GM21447 (cell line): ENCODE results near the gene SDC3.
"Not testable (repeated sequence)": the region's sequence is repeated elsewhere in the genome, so short reads cannot be mapped to it uniquely, and the experiment has no call there.

ENCODE experiments used
- ATAC-seq: cut with Tn5 transposase; IDR thresholded peaks from one replicate; pipeline ENCODE4 v1.9.1; 2021; ENCODE audit not compliant: unreplicated experiment

The SDC3 gene

GRCh38 chr1:30877205-30877912 lies 31.2 kb downstream of the SDC3 start:
- no peak for ATAC-seq

- no peak for ATAC-seq
Measured at GRCh38 chr1:30876451-30877204, 31.9 kb downstream of the SDC3 start.

GRCh38 chr1:30875916-30876315 lies 32.6 kb downstream of the SDC3 start:
- ATAC-seq = no peak

- ATAC-seq = no peak
Measured at GRCh38 chr1:30875197-30875596, 33.4 kb downstream of the SDC3 start.

GRCh38 chr1:30874176-30874575 lies 34.4 kb downstream of the SDC3 start:
- no peak for ATAC-seq

- ATAC-seq = no peak
Measured at GRCh38 chr1:30872948-30873263, 35.7 kb downstream of the SDC3 start.

GRCh38 chr1:30872033-30872947 lies 36.3 kb downstream of the SDC3 start:
- no peak for ATAC-seq

- no peak for ATAC-seq
Measured at GRCh38 chr1:30871276-30871871, 37.2 kb downstream of the SDC3 start.

GRCh38 chr1:30870656-30871055 lies 37.9 kb downstream of the SDC3 start:
- no peak for ATAC-seq

GRCh38 chr1:30870035-30870434 lies 38.5 kb downstream of the SDC3 start:
- ATAC-seq = no peak

GRCh38 chr1:30868833-30869435 lies 39.6 kb downstream of the SDC3 start:
- ATAC-seq = peak; percentile 53

- ATAC-seq = not testable (repeated sequence)
Measured at GRCh38 chr1:30868057-30868456, 40.5 kb downstream of the SDC3 start.

GRCh38 chr1:30867537-30867936 lies 41.0 kb downstream of the SDC3 start:
- ATAC-seq = no peak

GRCh38 chr1:30866594-30866993 lies 42.0 kb downstream of the SDC3 start:
- ATAC-seq = no peak

- ATAC-seq = no peak
Measured at GRCh38 chr1:30864681-30865080, 43.9 kb downstream of the SDC3 start.

GRCh38 chr1:30863858-30864604 lies 44.5 kb downstream of the SDC3 start:
- ATAC-seq = no peak

GRCh38 chr1:30860320-30860652 lies 48.3 kb downstream of the SDC3 start:
- no peak for ATAC-seq

GRCh38 chr1:30857964-30858363 lies 50.6 kb downstream of the SDC3 start:
- no peak for ATAC-seq

GRCh38 chr1:30857062-30857461 lies 51.5 kb downstream of the SDC3 start:
- ATAC-seq = no peak

- no peak for ATAC-seq
Measured at GRCh38 chr1:30856260-30856790, 52.2 kb downstream of the SDC3 start.
